GM10266 (cell line): ENCODE data around the gene DYRK1B.
A peak's percentile ranks its signal among the peaks of the same experiment; 100 is the strongest.

ENCODE experiments used
- DNase-seq: peaks from one replicate; pipeline ENCODE4 v3.0.0; 2012; ENCODE audit errors: extremely low spot score
- TF ChIP-seq, protein P1 (sequence below): IDR thresholded peaks from 2 replicates; pipeline ENCODE4 v1.5.1; 2012; ENCODE audit warnings: mild to moderate bottlenecking, low read depth; ENCODE audit not compliant: control insufficient read depth, insufficient read depth; ENCODE audit errors: missing control alignments

Gene DYRK1B

GRCh38 chr19:39827216-39827615 is 6.7 kb downstream of the DYRK1B start:
- no peak for DNase-seq
- TF ChIP-seq, protein P1, sequence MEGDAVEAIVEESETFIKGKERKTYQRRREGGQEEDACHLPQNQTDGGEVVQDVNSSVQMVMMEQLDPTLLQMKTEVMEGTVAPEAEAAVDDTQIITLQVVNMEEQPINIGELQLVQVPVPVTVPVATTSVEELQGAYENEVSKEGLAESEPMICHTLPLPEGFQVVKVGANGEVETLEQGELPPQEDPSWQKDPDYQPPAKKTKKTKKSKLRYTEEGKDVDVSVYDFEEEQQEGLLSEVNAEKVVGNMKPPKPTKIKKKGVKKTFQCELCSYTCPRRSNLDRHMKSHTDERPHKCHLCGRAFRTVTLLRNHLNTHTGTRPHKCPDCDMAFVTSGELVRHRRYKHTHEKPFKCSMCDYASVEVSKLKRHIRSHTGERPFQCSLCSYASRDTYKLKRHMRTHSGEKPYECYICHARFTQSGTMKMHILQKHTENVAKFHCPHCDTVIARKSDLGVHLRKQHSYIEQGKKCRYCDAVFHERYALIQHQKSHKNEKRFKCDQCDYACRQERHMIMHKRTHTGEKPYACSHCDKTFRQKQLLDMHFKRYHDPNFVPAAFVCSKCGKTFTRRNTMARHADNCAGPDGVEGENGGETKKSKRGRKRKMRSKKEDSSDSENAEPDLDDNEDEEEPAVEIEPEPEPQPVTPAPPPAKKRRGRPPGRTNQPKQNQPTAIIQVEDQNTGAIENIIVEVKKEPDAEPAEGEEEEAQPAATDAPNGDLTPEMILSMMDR = no peak

GRCh38 chr19:39826311-39826945 is 7.5 kb downstream of the DYRK1B start:
- TF ChIP-seq, protein P1 = no peak
- no peak for DNase-seq

DNA sequence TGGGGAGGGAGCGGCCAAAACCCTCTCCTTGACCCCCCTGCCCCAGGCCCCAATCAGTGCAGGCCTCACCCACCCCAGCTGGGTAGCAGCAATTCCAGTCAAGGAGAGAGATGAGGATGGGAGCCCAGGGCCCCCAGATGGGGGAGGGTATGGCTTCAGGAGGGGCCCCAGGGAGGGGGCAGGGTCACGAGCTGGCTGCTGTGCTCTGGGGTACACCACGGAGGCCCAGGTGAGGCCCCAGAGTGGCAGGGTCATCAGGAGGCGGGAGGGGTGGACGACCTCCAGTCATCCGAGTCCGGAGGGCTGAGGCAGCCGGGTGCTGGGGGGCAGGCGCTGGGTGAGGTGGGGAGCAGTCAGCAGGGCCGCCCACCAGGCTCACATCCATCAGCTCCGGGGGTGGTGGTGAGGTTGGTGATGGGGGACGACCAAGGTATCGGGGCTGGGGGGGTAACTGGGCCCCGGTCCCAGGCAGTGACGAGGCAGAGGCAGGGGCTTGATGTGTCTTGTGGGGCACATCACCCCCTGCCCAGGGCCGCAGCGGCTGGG is 8.4 kb downstream of the DYRK1B start:
- TF ChIP-seq, protein P1 = no peak

DNA sequence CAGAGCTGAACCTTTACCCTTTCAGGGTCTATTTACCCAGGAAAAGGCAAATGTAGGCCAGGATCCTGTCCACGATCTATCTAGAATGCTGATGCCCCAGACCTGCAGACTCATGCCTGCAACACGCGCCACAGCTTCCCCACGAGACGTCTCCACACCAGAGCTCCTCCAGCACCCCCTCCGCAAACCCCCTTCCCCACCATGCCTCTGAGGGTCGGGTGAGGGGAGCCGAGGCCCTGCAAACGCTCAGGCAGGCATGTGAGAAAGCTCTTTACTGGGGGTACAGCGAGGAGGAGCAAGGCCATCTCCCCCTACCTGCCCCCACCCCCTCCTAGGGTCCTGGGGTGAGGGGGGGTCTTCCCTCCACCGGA is 8.9 kb downstream of the DYRK1B start:
- no peak for DNase-seq
- TF ChIP-seq, protein P1 = no peak

More for the DNA sequence above, 8.4 kb downstream of the DYRK1B start:
- DNase-seq = no peak

DNA sequence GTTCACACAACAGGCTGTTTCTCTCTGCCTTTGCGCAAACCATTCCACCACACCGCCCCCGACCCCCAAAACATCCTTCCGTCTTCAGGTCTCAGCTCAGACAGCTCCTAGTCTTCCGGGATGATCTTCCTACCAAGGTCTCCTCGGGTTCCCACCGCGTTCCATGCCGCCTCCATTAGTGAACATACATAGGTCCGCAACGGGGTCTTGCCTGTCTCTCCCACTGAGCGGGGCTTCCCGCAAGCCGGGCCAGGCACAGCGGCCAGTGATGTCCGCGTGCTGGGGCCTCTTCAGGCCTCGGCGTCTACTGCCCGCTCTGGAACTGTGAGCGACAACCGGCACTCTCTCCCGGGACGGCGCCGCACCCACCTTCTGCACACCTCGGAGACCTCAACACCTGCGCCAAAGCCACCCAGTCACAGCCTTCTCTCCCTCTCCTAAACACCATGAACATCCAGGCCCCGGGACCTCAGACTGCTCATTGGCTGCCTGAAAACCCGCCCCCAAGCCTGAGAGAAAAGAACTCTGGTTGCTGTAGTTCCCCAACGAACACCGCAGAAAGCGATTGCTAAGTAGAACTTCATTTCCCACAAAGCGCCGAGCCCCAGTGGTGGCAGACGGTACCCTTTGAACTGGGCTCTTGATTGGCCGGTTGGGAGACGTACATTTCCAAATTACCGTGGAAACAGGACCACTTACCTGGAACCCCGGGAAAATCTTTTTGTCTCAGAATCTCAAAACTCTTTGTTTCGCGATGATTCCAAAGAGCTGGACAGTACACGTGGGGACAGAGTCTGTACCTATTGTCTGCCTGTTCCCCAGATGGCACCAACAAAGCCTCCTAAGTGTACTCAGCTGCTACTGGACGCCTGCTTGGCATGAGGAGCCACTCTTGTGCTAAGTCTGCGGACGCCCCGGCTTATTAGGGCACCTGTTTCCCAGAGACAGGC is 9.5 kb downstream of the DYRK1B start:
- TF ChIP-seq, protein P1 = no peak
- peak; percentile 94 for DNase-seq

- TF ChIP-seq, protein P1 = no peak
- DNase-seq = no peak
Measured at GRCh38 chr19:39823686-39824085, 10.3 kb downstream of the DYRK1B start.
